ENCODE results near the gene TEX53.

Gene TEX53

DNA sequence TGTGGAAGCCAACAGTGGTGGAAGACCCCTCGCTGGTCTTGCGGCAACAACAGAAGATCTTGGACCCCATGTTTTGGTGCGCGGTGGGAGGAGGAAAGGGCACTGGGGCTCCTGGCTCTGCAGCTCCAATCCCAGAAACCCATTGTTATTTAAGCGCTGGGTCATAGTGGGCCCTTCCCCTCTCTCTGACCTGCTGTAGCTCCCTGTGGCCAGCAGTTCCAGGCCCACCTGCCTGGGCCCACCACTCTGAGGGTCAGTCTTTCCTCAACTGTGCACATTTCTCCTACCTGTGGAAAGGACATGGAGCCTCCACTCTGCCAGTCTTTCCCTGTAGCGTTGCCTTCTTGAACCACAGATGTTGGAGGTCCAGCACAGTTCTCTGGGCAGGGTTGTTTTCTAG lies at the start of gene TEX53:
Gene TEX53, minus strand, starts transcription at position 101 of the 400 bp plus-strand sequence. Its CDS starts 31 bp downstream, at position 70.
- DNase-seq (ENCODE audit: low read depth) = no peak

DNA sequence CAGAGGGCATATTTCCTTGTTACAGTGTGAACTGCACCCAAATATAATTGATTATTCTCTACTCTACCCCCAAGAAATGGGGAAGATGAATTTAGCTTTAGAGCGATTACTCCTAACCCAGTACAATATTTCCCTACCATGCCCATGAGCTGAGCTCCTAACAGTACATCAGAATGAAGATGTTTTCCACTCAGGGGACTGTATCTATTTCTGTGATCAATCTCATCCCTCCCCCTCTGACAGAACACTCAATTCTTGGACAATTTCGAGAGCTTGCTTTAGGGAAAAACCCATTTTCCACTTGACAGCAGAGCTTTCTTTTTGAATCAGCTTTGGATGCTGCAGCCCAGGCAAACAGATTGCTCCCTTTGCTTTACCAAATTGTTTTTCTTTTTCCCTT lies 49.1 kb upstream of the TEX53 start:
- DNase-seq (ENCODE audit: low read depth) = no peak

DNA sequence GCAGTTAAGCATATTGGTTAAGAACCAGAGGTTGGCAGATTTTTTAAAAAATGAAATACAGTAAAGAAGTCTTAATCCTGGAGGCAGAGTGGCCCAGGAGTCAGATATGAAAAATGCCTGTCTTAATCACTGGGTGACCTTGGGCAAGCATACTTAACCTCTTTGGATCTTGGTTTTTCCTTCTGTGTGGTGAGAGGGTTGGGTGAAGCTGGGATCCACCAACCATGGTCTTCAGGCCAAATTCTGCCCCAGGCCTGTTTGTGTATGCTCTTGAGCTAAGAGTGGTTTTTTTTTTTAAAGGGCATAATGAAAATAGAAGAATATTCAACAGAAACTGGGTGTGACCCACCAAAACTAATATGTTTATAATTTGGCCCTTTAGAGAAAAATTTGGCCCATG lies 44.4 kb upstream of the TEX53 start:
- no peak for DNase-seq (ENCODE audit: low read depth)

DNA sequence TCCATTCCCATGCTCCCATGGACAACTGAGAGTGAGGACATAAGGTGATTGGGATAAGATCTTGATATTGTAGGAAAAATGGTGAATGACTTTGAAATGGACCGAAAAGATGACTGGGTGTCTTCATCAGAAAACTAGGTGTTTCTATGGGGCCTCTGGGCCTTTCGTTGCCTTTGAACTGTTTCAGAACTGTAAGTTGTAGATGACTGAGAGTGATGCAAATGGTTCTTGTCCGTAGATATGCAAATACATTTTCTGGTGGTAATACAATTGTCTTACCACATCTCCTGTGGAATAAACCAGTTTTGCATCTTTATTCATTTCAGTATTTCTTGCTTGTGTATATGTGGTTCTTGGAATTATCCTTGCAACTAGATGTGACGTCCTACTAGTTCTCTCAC lies 40.3 kb upstream of the TEX53 start:
- no peak for DNase-seq (ENCODE audit: low read depth)

DNA sequence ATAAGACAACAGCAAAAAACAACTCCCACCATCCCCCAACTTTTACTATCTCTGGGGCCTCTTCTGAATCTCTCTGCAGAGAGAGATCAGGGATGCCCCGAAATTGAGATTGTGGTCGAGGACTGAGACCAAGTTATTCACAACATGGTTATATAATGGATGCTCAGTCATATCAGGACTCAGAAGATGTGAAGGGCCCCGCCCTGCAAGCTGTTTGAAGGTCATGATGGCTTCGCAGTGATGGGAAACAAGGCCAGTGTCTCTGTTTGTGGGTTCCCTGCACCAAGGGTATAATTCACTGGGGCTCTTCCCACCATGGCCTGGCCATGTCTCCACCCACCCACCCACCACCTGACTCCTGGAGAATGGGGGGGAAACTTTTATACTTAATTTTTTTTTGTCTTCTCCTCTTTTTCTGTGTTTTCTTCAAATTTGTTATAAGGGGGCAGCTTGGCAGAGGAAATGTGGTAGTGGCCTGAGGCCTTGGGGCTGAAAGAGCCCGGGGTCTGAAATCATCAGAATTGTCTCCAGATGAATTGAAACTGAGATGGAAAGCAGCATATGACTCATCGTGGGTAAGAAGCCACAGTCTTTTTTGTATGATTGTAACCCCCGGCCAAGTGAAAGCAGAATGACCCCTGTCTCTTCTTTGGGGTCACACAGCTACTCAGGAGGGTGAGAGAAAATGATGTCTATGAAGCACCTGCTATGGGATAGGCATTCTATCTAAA lies 39.4 kb upstream of the TEX53 start:
- DNase-seq (ENCODE audit: low read depth) = no peak

DNA sequence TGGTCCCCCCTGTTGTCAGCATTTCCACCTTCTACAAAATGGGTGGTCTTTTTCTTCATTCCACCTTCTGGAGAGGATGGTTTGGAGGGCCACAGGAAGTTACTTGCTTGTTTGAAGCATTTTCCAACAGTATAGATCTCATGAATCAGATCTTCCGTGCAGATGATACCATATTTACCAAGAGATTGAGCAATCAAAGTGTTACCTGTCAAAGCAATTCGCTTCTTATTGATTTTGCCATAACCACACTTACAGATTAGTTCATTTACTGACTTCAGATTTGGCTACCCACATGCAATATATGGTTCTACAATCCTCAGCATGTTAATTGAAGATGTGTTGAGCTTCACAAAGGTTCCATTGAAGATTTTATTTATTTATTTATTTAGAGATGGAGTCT lies 38.3 kb upstream of the TEX53 start:
- no peak for DNase-seq (ENCODE audit: low read depth)

DNA sequence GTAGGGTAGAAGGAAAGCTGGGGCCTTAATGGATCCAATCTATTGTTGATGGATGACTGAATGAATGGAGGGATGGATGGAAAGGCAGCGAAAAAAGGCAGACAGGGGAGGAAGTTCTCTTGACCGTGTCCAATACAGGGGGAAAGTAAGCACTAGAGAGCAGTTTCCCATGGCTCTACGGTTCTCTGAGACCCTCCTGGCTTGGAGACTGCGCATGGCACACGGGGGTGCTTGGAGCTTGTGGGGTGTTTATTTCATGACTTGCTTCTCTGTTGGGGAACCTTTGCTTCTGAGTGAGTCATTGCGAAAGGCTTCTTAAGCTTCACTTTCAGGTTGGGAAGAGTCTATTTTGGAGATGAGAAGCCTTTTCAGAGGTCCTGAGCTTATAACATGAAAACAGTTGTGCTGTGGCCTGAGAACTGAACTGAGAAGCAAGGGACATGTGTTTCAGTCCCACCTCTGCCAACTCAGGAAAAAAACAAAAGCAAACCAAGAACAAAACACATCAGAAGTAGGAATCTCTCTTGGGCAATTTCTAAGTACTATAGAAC lies 37.2 kb upstream of the TEX53 start:
- DNase-seq (ENCODE audit: low read depth) = no peak

DNA sequence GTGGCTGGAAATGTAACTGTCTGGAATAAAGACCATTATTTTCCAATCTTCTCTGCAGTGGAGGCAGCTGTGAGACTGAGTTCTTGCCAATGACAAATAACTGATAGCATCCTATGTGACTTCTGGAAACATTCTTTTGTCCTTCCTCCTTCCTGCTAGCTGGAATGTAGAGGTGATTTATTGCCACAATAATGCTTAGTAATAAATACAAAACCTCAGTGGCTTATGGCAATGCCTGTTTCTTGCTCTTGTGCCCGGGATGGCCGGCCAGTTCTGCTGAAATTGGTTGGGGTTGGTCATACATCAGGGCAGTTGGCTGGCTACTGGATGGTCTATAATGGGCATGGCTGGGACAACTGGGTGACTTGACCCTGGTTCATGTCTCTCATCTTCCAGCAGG lies 36.5 kb upstream of the TEX53 start:
- peak; percentile 42 for DNase-seq (ENCODE audit: low read depth)

DNA sequence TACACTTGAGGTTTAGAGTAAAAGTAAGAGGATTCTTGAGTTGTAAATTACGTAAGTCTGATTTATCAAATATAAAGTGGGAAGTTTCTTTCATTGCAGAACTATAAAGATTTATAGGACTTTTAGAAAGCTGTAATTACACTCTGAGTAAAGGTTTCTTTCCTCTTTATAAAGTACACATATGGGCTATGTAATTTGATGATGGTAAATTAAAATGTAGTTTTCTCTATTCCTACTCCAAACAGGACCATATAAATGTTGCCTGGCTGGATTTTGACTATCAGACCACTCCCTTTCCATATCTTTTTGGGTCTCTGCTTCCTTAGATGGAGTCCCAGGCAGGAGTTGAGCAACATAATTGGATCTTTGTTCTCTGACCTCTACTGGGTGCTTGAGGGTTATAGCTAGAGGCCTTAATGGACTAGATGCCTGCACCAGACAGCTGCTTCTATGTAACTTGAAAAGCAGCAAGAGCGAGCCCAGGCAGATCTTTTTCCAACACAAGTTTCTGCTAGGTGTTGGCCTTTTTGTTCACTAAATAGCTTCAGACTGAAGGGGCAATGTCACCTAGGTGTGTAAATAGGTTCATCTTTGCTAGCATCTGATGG lies 35.7 kb upstream of the TEX53 start:
- DNase-seq (ENCODE audit: low read depth) = no peak

DNA sequence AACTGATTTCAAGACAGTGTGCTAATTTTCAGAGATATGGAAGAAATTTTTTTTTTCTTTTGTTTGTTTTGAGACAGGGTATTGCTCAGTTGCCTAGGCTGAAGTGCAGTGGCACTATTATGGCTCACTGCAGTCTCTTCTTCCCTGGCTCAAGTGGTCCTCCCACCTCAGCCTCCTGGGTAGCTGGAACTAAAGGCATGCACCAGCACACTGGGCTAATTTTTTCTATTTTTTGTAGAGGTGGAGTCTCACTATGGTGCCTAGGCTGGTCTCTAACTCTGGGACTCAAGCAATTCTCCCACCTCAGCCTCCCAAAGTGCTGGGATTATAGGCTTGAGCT lies 34.3 kb upstream of the TEX53 start:
- no peak for DNase-seq (ENCODE audit: low read depth)

DNA sequence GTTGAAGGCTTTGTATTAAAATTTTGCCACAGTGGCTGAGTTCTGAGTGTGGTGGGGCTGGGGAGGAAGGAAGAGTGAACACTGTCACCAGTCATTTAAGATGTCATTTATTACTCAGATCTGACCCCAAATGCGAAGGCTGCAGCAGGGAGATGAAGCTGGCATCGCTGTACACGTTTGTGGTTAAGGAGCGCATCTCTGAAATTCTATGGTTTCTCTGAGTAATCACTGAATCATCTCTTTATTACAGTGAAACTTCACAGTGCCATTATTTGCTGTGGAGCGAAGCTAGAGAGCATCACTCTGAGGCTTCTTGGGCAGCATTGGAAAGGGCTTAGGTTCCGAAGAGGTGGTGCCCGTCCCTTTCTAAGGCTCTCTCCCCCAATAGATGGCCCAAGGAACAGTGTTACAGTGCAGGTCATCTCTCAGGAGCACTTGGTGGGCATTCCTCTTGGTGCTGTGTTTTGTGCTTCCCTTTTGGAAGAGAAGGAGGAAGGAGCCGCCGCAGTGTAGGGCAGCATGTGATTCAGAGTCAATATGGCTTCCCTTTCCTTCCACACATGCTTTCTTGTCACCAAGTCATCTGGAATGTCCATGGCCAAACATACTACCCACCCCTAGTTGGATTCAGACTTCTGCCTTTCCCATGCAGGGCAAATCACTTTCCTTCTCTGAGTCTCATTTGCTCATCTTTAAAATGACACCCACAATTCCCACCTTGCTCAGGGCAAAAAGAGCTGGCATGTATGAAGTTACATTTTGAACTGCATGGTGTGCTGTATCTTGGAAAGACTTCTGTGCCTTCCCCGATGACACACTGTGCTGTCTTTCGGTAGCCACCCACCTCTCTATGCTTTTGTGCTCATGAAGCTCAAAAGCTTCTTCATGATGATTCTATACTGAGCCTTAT lies 33.7 kb upstream of the TEX53 start:
- peak; percentile 61 for DNase-seq (ENCODE audit: low read depth)

DNA sequence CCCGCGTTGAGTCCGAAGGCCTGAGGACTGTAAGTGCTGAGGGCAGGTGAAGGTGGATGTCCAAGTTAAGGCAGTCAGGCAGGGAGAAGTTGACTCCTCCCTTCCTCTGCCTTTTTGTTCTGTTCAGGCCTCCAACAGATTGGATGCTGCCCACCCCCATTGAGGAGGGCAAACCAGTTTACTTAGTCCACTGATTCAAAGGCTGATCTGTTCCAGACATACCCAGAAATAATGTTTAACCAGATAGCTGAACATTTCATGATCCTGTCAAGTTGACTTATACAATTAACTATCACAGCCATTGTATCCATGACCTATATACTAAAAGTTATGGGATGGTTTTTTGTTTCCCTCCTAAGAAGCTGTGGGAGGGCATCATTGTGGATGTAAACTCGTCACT lies 32.7 kb upstream of the TEX53 start:
- no peak for DNase-seq (ENCODE audit: low read depth)

DNA sequence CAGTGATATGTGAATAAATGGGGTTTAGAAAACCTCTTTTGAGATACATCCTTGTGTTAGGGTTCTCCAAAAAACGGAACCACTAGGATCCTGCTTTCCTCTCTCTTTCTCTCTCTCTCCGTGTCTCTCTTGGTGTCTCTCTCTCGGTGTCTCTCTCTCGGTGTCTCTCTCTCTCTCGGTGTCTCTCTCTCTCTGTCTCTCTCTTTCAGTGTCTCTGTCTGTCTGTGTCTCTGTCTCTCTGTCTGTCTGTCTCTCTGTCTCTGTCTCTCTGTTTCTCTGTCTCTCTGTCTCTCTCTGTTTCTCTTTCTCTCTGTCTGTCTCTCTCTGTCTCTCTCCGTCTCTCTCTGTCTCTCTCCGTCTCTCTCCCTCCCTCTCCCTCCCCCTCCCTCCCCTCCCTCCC lies 32.2 kb upstream of the TEX53 start:
- no peak for DNase-seq (ENCODE audit: low read depth)

DNA sequence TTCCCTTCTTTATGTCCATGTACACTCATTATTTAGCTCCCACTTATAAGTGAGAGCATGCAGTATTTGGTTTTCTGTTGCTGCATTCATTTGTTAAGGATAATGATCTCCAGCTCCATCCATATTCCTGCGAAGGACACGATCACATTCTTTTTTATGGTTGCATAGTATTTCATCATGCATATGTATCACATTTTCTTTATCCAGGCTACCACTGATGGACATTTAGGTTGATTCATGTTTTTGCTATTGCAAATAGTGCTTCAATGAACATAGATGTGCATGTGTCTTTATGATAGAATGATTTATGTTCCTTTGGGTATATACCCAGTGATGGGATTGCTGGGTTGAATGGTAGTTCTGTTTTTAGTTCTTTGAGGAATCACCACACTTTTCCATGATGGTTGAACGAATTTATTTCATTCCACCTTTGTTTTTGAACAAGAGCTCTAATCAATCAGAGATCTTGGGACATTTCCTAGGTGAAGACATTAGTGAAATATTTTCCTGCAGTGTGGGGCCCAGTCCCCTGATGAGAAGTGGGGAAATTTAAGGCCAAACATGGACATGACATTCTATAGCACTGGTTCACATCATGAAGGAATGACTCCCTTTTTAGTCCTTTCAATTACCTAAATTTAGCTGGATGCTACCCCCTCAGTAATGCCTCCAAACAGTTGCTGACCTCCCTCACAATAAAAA lies 31.5 kb upstream of the TEX53 start:
- no peak for DNase-seq (ENCODE audit: low read depth)

DNA sequence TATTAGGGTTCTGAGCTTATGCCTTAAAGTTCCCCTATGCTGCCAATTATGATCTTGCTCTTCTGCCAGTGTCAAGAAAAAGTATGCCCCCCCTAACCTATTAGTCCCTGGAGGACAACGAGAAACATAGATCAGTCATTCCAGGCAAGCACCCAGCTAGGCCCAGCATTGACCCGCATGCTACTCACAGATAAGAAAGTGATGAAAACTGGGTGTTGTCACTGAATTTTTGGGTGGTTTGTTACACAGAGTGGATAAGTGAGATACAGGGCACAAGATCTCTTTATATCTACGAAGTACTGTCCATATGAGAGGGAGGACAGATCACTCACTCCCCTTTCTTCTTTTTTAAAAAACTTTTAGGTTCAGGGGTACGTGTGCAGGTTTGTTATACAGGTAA lies 30.8 kb upstream of the TEX53 start:
- DNase-seq (ENCODE audit: low read depth) = no peak

DNA sequence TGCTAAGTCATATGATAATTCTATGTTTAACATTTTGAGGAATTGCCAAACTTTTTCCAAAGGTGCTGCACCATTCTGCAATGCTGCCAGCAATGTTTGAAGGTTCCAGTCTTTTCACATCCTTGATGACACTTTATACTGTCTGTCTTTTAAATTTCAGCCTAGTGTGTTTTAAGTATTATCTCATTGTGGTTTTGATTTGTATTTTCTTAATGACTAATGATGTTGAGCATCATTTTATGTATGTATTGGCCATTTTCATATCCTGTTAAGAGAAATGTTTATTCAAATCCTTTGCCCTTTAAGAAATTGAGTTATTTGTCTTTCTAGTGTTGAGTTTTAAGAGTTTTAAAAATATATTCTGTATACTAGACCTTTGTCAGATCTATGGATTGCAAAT lies 29.4 kb upstream of the TEX53 start:
- DNase-seq (ENCODE audit: low read depth) = no peak

DNA sequence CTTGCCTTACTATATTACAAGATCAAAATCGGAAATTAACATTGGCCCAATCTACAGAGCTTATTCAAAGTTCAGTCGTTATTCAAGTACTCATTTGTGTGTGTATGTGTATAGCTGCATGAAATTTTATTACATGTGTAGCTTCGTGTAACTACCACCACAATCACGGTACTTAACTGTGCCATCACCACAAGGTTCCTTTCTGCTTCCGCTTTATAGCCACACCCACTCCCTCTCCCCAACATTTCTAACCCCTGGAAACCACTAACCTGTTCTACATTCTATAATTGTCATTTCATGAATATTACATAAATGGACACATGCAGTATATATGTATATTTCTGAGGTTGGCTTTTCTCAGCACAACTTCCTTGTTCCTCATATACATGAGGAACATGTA lies 28.3 kb upstream of the TEX53 start:
- DNase-seq (ENCODE audit: low read depth) = no peak

DNA sequence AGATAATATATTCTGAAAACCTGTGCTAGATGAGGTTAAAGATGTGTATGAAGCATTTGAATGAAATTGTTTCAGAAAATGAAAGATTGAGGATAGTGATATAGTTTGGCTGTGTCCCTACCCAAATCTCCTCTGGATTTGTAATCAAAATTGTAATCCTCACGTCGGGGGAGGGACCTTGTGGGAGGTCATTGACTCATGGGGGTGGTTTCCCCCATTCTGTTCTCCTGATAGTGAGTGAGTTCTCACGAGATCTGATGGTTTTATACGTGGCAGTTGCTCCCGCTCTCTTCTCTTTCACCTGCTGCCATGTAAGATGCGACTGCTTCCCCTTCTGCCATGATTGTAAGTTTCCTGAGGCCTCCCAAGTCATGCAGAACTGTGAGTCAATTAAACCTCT lies 26.4 kb upstream of the TEX53 start:
- DNase-seq (ENCODE audit: low read depth) = no peak

DNA sequence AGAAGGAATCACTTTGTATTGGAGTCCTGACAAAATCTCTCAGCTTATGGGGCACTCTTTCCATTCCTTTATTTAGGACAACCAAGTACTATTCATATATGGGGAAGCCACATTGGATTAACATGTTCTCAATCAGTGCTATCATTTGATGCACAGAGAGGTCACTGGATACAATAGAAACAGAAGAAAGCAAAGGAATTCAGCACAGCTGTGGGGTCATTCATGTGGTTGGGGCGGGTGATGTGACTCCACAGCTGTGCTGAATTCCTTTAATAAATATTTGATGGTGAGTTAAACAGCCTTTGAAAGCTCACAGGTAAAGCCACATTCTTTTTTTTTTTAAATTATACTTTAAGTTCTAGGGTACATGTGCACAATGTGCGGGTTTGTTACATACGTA lies 25.2 kb upstream of the TEX53 start:
- DNase-seq (ENCODE audit: low read depth) = no peak

DNA sequence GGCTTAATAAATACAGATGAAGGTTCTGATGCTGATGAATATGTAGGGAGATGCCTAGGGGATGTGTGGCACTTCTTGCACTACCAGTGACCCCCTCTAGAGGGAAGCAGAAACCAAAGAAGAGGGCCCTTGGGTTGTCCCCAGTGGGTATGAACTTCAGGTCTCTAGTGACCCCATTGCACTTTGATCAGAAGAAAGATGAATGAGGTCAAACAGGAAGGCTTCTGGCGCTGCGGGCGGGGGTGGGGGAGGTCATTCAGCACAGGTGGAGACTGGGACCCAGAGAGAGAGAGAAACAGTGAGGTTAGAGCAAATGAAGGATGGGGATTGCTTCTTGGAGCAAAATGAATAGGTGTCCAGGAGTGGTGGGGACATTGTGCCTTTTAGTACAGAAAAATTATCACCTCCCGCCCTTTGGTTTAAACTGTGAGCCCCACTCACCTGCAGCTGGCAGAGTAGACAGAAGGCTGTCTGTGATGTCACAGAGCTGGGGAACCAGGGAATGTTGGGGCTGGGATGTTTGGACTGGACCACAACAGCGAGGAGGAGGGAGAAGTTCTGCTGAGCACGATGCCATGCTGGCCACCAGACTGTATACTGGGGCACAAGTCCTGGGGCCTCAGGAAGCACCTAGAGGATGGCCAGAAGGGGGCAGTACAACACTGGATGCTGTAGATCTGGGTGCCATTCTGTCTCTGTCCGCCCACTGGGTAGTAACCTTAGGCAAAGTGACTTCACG lies 24.2 kb upstream of the TEX53 start, which contains the start of gene TEX48:
Gene TEX48, minus strand, starts transcription at position 599 of the 739 bp plus-strand sequence. CDS start 10,469 bp downstream, outside the sequence.
- DNase-seq (ENCODE audit: low read depth) = peak; percentile 64

DNA sequence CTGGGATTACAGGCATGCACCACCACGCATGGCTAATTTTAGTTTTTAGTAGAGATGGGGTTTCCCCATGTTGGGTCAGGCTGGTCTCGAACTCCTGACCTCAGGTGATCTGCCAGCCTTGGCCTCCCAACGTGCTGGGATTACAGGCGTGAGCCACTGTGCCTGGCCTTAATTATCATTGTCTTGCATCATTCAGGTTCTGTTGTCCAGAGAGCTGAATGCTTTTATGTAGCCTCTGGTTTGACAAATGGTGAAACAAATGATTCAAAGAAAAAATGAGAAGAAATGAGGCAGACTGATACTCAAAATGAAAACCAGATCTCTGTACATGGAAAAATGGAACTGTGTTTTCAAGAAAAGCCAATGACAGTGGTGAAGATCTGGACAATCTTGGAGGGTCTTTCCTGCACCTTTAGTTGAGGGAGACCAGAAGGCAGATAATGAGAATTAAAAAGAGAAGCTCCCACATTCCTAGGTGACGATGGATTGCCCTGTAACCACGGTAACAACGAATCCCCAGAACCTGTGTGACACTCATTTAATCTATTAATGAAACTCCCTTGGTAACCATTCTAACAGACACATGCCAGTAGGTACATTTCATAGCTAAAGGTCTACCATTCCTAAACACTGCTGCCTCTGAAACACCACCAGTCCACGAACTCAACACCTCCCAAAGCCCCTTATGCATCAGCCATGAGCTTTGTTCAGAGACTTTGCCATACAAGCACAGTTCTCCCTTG lies 22.8 kb upstream of the TEX53 start:
- DNase-seq (ENCODE audit: low read depth) = no peak
